Neural cell (in vitro differentiated cells): Measurements from ENCODE around the gene PUM1.

Experiments used
- CTCF ChIP-seq: fragments of 450-650 bp; IDR thresholded peaks from 2 replicates; pipeline ENCODE4 v1.5.1; 2014; ENCODE audit warnings: antibody characterized with exemption, mild to moderate bottlenecking, moderate library complexity; ENCODE audit not compliant: poor library complexity, severe bottlenecking
- EP300 ChIP-seq: fragments of 450-650 bp; conservative IDR thresholded peaks from 2 replicates; pipeline ENCODE4 v1.6.1; 2014; ENCODE audit warnings: antibody characterized with exemption, mild to moderate bottlenecking, moderate library complexity; ENCODE audit not compliant: poor library complexity, severe bottlenecking
- EZH2 ChIP-seq: fragments of 200-600, 300-800 bp; shearing (Covaris generic), sonication (generic); IDR thresholded peaks from 2 replicates; pipeline ENCODE4 v1.6.1; 2014; ENCODE audit warnings: antibody characterized with exemption, low read length, borderline replicate concordance, mild to moderate bottlenecking; ENCODE audit not compliant: insufficient read depth, poor library complexity, severe bottlenecking
- MXI1 ChIP-seq: fragments of 450-650 bp; conservative IDR thresholded peaks from 2 replicates; pipeline ENCODE4 v1.6.1; 2014; ENCODE audit warnings: antibody characterized with exemption, mild to moderate bottlenecking; ENCODE audit not compliant: poor library complexity, severe bottlenecking
- POLR2AphosphoS5 ChIP-seq: IDR thresholded peaks from 2 replicates; pipeline ENCODE4 v1.6.1; 2012
- RAD21 ChIP-seq: fragments of 450-650 bp; conservative IDR thresholded peaks from 2 replicates; pipeline ENCODE4 v1.6.1; 2014; ENCODE audit warnings: antibody characterized with exemption, mild to moderate bottlenecking, moderate library complexity
- TAF1 ChIP-seq: IDR thresholded peaks from 2 replicates; pipeline ENCODE4 v1.6.1; 2012; ENCODE audit warnings: low read depth

- TF ChIP-seq EP300, result no peak
- no peak for TF ChIP-seq CTCF
- no peak for TF ChIP-seq MXI1
- no peak for TF ChIP-seq TAF1
- no peak for TF ChIP-seq RAD21
- no peak for TF ChIP-seq EZH2
- TF ChIP-seq POLR2AphosphoS5, result no peak
Measured at GRCh38 chr1:30892671-30893073, 172.8 kb downstream of the PUM1 start.
